AG04449 (cell line): ENCODE data around the gene EIF5B.

Source experiments
- CTCF ChIA-PET: fragments of 350-600 bp; formaldehyde crosslinking; extraction: SDS; loops from one replicate; lab custom pipeline; 2021; ENCODE audit warnings: antibody characterized with exemption; lab: Yijun Ruan, JAX
- POLR2A ChIA-PET: fragments of 400-600, 350-600 bp; formaldehyde crosslinking; extraction: SDS; loops from one replicate; lab custom pipeline; 2020; ENCODE audit warnings: antibody characterized with exemption, inconsistent platforms; lab: Yijun Ruan, JAX
- DNase-seq: peaks from one replicate; pipeline ENCODE4 v3.0.0-alpha.2; 2010; ENCODE audit warnings: low read depth, low spot score
- H3K4me3 ChIP-seq: 2 replicates; pipeline ENCODE4 v1.5.1; 2011; ENCODE audit warnings: low read depth, mild to moderate bottlenecking, control low read depth, low read length
- TF ChIP-seq, protein P1 (sequence below): IDR thresholded peaks from one replicate; pipeline ENCODE4 v1.5.1; 2011; ENCODE audit warnings: mild to moderate bottlenecking, moderate library complexity, low read length, control low read depth, inconsistent platforms; ENCODE audit not compliant: insufficient read depth; ENCODE audit errors: missing control alignments

The EIF5B gene

DNA sequence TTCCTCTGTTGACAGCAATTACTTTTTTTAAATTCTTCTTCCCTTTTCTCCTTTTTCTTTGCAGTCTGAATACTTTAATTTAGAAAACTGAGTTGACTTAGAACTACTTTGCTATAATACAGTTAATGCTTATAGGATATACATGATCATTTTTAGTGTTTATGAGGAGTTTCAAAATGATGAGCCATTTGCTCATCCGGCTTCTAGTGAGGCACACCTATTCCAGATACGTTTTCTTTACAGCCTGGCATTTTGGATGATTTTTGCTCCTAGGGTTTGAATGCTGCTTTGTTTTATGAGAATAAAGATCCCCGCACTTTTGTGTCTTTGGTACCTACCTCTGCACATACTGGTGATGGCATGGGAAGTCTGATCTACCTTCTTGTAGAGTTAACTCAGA, 52.8 kb downstream of the EIF5B start:
- no peak overlapping the region for H3K4me3 ChIP-seq
- CTCF ChIA-PET: interaction anchor here (2.4 kb wide), 1 partner anchor 53 kb away, joined by 7 read pairs; the partner anchor contains the start of genes EIF5B and TXNDC9
- POLR2A ChIA-PET: interaction anchor here (1.1 kb wide), 1 partner anchor 9 kb away, joined by 5 read pairs; no protein-coding TSS in a partner anchor
- no peak for DNase-seq
- TF ChIP-seq, protein P1, sequence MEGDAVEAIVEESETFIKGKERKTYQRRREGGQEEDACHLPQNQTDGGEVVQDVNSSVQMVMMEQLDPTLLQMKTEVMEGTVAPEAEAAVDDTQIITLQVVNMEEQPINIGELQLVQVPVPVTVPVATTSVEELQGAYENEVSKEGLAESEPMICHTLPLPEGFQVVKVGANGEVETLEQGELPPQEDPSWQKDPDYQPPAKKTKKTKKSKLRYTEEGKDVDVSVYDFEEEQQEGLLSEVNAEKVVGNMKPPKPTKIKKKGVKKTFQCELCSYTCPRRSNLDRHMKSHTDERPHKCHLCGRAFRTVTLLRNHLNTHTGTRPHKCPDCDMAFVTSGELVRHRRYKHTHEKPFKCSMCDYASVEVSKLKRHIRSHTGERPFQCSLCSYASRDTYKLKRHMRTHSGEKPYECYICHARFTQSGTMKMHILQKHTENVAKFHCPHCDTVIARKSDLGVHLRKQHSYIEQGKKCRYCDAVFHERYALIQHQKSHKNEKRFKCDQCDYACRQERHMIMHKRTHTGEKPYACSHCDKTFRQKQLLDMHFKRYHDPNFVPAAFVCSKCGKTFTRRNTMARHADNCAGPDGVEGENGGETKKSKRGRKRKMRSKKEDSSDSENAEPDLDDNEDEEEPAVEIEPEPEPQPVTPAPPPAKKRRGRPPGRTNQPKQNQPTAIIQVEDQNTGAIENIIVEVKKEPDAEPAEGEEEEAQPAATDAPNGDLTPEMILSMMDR: no peak

DNA sequence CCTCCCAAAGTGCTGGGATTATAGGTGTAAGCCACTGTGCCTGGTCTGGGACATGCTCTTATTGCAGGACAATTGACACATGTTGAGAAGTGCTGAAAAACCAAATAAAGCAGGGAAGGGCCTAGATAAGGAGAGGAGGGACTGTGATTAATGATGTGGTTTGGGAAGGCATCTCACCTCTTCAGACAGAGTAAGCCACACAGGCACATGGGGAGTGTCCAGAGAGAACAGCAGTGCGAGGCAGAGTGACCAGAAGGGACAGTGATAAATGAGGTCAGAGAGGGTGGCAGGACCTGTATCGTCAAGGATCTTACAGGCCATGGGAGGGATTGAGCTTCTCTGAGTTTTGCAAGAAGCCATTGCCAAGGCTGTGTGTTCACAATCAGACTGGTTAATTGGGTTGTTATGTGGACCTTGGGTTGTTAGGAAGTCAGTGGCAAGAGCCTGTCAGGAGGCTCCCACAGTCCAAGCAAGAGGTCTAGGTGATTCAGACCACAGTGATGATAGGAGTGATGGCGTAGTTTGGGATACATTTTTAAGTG, 58.5 kb downstream of the EIF5B start:
- TF ChIP-seq, protein P1: no peak
- DNase-seq: no peak
- CTCF ChIA-PET: interaction anchor here (1.1 kb wide), 1 partner anchor 867 kb away, joined by 3 read pairs; no protein-coding TSS in a partner anchor
- POLR2A ChIA-PET: no interaction called here
- H3K4me3 ChIP-seq: no peak overlapping the region

DNA sequence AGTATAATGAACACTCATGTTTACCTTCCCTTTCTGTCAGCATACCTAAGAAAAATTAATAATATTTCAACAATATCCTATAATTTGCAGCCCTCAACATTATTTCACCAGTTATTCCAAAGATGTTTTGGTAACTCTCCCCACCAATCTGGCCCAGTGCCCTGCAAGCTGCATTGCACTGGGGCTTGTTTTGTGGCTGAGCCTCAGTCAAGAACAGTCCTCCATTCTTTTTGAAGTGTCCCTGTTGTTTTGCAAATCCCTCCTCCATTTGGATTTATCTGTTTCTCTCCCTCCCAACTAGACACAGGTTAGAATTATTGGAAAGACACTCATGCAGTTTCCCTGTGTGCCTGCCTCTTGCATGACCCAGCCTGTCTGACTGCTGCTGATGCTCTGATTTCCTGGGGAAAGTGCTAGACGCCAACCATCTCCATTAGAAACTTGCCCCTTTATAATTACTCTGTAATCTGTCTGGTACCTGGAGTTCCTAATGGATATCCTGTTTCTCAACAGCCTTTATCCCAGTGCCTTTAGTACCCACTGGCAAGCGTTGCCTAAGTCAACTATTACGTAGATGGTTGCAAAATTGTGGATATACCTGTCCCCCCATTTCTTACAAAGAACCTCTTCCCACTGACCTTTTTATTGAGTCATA, 60.2 kb downstream of the EIF5B start:
- DNase-seq: no peak
- POLR2A ChIA-PET: no interaction called here
- TF ChIP-seq, protein P1: no peak
- CTCF ChIA-PET: interaction anchor here (1.0 kb wide), 1 partner anchor 13 kb away, joined by 3 read pairs; no protein-coding TSS in a partner anchor
- H3K4me3 ChIP-seq: no peak overlapping the region

DNA sequence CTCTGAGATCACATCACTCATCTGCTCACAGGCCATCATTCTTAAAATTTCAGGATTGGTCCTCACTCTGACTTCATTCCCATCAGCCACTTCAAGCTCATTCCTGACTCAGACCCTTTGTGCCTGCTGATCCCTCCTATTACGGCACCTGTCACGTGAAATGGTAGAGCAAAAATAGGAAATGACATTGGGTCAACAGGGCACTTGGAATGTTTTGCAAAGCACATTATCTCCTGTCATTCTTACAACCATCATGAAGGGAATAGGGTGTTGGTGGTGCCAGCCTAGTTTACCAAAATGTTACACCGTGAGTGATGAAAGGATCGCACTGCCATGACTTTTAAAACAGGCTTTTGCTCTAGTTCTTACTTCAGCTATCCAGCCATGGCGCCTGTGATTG, 61.1 kb downstream of the EIF5B start:
- DNase-seq: no peak
- no peak overlapping the region for H3K4me3 ChIP-seq
- TF ChIP-seq, protein P1: no peak
- ChIA-PET POLR2A (no interaction called here), CTCF (interaction anchor here (1.0 to 1.2 kb wide), 2 partner anchors 11 to 14 kb away, joined by 3 read pairs; no protein-coding TSS in a partner anchor)

DNA sequence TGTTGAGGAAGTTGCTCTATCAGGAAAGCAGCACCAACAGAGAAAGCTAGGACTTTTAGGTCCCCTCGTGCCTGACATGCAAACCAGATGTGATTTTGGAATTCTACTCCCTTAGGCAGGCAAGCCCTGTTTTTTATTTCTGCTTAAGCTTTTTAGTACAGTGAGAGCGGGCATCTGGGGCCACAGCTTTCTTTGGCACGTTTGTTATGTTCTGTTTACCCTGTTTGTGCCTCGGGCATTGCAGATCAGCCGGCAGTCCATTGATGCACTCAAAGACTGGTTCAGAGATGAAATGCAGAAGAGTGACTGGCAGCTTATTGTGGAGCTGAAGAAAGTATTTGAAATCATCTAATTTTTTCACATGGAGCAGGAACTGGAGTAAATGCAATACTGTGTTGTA, 61.9 kb downstream of the EIF5B start:
- no peak for DNase-seq
- no peak overlapping the region for H3K4me3 ChIP-seq
- TF ChIP-seq, protein P1: no peak
- POLR2A ChIA-PET: interaction anchor here (1.0 kb wide), 1 partner anchor 10 kb away, joined by 5 read pairs; no protein-coding TSS in a partner anchor
- CTCF ChIA-PET: interaction anchor here (0.9 to 1.8 kb wide), 5 partner anchors 10 to 863 kb away, joined by 3 to 6 read pairs (median 3); no protein-coding TSS in a partner anchor

DNA sequence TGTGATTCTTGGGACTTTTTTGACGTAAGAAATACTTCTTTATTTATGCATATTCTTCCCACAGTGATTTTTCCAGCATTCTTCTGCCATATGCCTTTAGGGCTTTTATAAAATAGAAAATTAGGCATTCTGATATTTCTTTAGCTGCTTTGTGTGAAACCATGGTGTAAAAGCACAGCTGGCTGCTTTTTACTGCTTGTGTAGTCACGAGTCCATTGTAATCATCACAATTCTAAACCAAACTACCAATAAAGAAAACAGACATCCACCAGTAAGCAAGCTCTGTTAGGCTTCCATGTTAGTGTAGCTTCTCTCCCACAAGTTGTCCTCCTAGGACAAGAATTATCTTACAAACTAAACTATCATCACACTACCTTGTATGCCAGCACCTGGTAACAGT, 62.6 kb downstream of the EIF5B start:
- H3K4me3 ChIP-seq: no peak overlapping the region
- TF ChIP-seq, protein P1: no peak
- ChIA-PET POLR2A (interaction anchor here (1.0 kb wide), 1 partner anchor 10 kb away, joined by 5 read pairs; no protein-coding TSS in a partner anchor), CTCF (interaction anchor here (1.1 to 1.8 kb wide), 3 partner anchors 13 to 862 kb away, joined by 3 to 6 read pairs (median 3); partner anchors contain the start of gene EIF5B)
- no peak for DNase-seq
